Caco-2 (cell line): ENCODE data around the gene CDH19. TPM values are rescaled to one million over a fixed set of nuclear protein-coding genes. Genes with fewer than 3 reads are reported as not detected.

Source experiments
- BruUV-seq: library from RNA; stranded (reverse); fragments of 400-500 nt; replicated peaks from 2 replicates; lab custom pipeline; 2021; lab: Mats Ljungman, UMichigan
- CTCF ChIA-PET: fragments of 300-600 bp; sonication (Branson Sonifier 250); formaldehyde crosslinking; loops from one replicate; lab custom pipeline; 2022; ENCODE audit warnings: antibody characterized with exemption; lab: Charles Lee
- POLR2A ChIA-PET: fragments of 300-600 bp; sonication (Branson Sonifier 250); formaldehyde crosslinking; loops from one replicate; lab custom pipeline; 2022; ENCODE audit warnings: antibody characterized with exemption; lab: Charles Lee
- DNase-seq, 2 experiments: peaks; one replicate each; pipeline versions ENCODE4 v3.0.0 to v3.0.0-alpha.2; 2020 to 2022
- H3K27me3 ChIP-seq: replicated peaks from 2 replicates; pipeline ENCODE4 v1.6.0; 2011; ENCODE audit warnings: low read length; ENCODE audit not compliant: control insufficient read depth, insufficient read depth
- H3K36me3 ChIP-seq: 2 replicates; pipeline ENCODE4 v1.5.1; 2011; ENCODE audit warnings: low read length; ENCODE audit not compliant: control insufficient read depth, insufficient read depth
- H3K4me1 ChIP-seq: fragments of 250-450 bp; sonication (Bioruptor Pico); 2 replicates; pipeline ENCODE4 v1.5.1; 2020; ENCODE audit warnings: mild to moderate bottlenecking
- H3K4me3 ChIP-seq: 2 replicates; pipeline ENCODE4 v1.5.1; 2011; ENCODE audit warnings: low read depth, mild to moderate bottlenecking, control low read depth, low read length
- H3K9me3 ChIP-seq: fragments of 250-450 bp; sonication (Bioruptor Pico); 2 replicates; pipeline ENCODE4 v1.5.1; 2020; ENCODE audit warnings: mild to moderate bottlenecking, moderate library complexity
- H3K27ac Mint-ChIP-seq: one replicate; pipeline ENCODE4 v1.8.0; 2022; ENCODE audit warnings: mixed read lengths; ENCODE audit not compliant: unreplicated experiment
- H3K27me3 Mint-ChIP-seq: one replicate; pipeline ENCODE4 v1.8.0; 2022; ENCODE audit warnings: mixed read lengths; ENCODE audit not compliant: insufficient read depth, unreplicated experiment
- H3K36me3 Mint-ChIP-seq: one replicate; pipeline ENCODE4 v1.8.0; 2022; ENCODE audit warnings: mild to moderate bottlenecking, mixed read lengths; ENCODE audit not compliant: insufficient read depth, unreplicated experiment
- H3K4me1 Mint-ChIP-seq: one replicate; pipeline ENCODE4 v1.8.0; 2022; ENCODE audit warnings: low read depth, mixed read lengths; ENCODE audit not compliant: unreplicated experiment
- H3K4me3 Mint-ChIP-seq: one replicate; pipeline ENCODE4 v1.8.0; 2022; ENCODE audit warnings: mild to moderate bottlenecking, moderate library complexity, mixed read lengths; ENCODE audit not compliant: unreplicated experiment
- H3K9me3 Mint-ChIP-seq: one replicate; pipeline ENCODE4 v1.8.0; 2022; ENCODE audit warnings: mixed read lengths; ENCODE audit not compliant: unreplicated experiment
- CTCF ChIP-seq, 2 experiments: fragments of 200-600 bp in 1 of 2; IDR thresholded peaks; 1 replicate in 1 of 2; 2 replicates in 1 of 2; pipeline versions ENCODE4 v1.5.1 to v1.8.0; 2011 to 2022; ENCODE audit warnings: antibody characterized with exemption in 1 of 2, control low read depth in 1 of 2, inconsistent platforms in 1 of 2, low read depth in 1 of 2, low read length in 1 of 2, mild to moderate bottlenecking in 1 of 2, moderate library complexity in 1 of 2; ENCODE audit not compliant: insufficient read depth in 1 of 2, severe bottlenecking in 1 of 2, unreplicated experiment in 1 of 2
- intact Hi-C: fragments of 100-400 bp; cut with micrococcal nuclease; formaldehyde crosslinking; loops from one replicate; pipeline ENCODE4 v1.10.0; 2022; ENCODE audit not compliant: unreplicated experiment
- total RNA-seq: library from RNA; stranded (reverse); gene quantifications from 2 replicates; pipeline ENCODE4 v1.2.3, GENCODE V29; 2022

CDH19 gene
- total RNA-seq, 1 experiment from 2014 or later: not detected

GRCh38 chr18:66616523-66616983 is 12.7 kb upstream of the CDH19 start:
- H3K27me3 Mint-ChIP-seq: no peaks in the 10 kb centered on the region
- intact Hi-C loops: loop anchor here (1.0 kb wide), 1 partner anchor 56 kb away; no protein-coding TSS in a partner anchor
- CTCF ChIA-PET: no interaction called here

GRCh38 chr18:66615176-66615575 is 11.3 kb upstream of the CDH19 start:
- H3K4me1 ChIP-seq: no peaks in the 10 kb centered on the region
- ChIA-PET CTCF (no interaction called here), POLR2A (no interaction called here)
- no peaks in the 10 kb centered on the region for H3K27me3 ChIP-seq
- BruUV-seq: no TSS peak
- no peaks in the 10 kb centered on the region for H3K9me3 ChIP-seq
- intact Hi-C loops: no loop called here
- Mint-ChIP-seq H3K27ac (no peak overlapping the region), H3K27me3 (no peaks in the 10 kb centered on the region), H3K9me3 (no peaks in the 10 kb centered on the region), H3K4me1 (no peaks in the 10 kb centered on the region), H3K36me3 (no peaks in the 10 kb centered on the region), H3K4me3 (no peak overlapping the region)
- TF ChIP-seq CTCF (IDR thresholded peaks at IDR 0.05; ENCODE audit: insufficient read depth in 1 of 2, low read depth in 1 of 2, low read length in 1 of 2, severe bottlenecking in 1 of 2, unreplicated experiment in 1 of 2): no peak
- H3K36me3 ChIP-seq: no peaks in the 10 kb centered on the region
- no peak for DNase-seq
- H3K4me3 ChIP-seq: no peak overlapping the region

More at GRCh38 chr18:66616523-66616983, 12.7 kb upstream of the CDH19 start:
- DNase-seq: no peak
- Mint-ChIP-seq H3K4me3 (no peak overlapping the region), H3K9me3 (no peaks in the 10 kb centered on the region), H3K4me1 (no peaks in the 10 kb centered on the region), H3K36me3 (no peaks in the 10 kb centered on the region), H3K27ac (no peak overlapping the region)
- Histone ChIP-seq H3K27me3 (no peaks in the 10 kb centered on the region), H3K9me3 (no peaks in the 10 kb centered on the region), H3K4me1 (no peaks in the 10 kb centered on the region), H3K4me3 (no peak overlapping the region), H3K36me3 (no peaks in the 10 kb centered on the region)
- POLR2A ChIA-PET: no interaction called here
- TF ChIP-seq CTCF (IDR thresholded peaks at IDR 0.05; ENCODE audit: insufficient read depth in 1 of 2, low read depth in 1 of 2, low read length in 1 of 2, severe bottlenecking in 1 of 2, unreplicated experiment in 1 of 2): peak; percentile 11 to 18
- BruUV-seq: no TSS peak

GRCh38 chr18:66607632-66608031 is 3.7 kb upstream of the CDH19 start:
- no peak overlapping the region for H3K27ac Mint-ChIP-seq
- Histone ChIP-seq H3K9me3 (no peaks in the 10 kb centered on the region), H3K4me1 (no peaks in the 10 kb centered on the region), H3K27me3 (no peaks in the 10 kb centered on the region), H3K36me3 (no peaks in the 10 kb centered on the region), H3K4me3 (no peak overlapping the region)
- H3K9me3 Mint-ChIP-seq: no peaks in the 10 kb centered on the region
- ChIA-PET CTCF (no interaction called here), POLR2A (no interaction called here)
- no peaks in the 10 kb centered on the region for H3K4me1 Mint-ChIP-seq
- no peak for DNase-seq
- BruUV-seq: no TSS peak
- TF ChIP-seq CTCF (IDR thresholded peaks at IDR 0.05; ENCODE audit: insufficient read depth in 1 of 2, low read depth in 1 of 2, low read length in 1 of 2, severe bottlenecking in 1 of 2, unreplicated experiment in 1 of 2): no peak
- intact Hi-C loops: no loop called here
- H3K27me3 Mint-ChIP-seq: no peaks in the 10 kb centered on the region
- no peak overlapping the region for H3K4me3 Mint-ChIP-seq
- no peaks in the 10 kb centered on the region for H3K36me3 Mint-ChIP-seq
